KMS-11 (cell line): ENCODE data around the gene TIMM50.

Source experiments
- H2AFZ ChIP-seq: fragments of 200-600 bp; sonication (generic); 2 replicates; pipeline ENCODE4 v1.6.1; 2016; ENCODE audit warnings: antibody characterized with exemption, mixed run types, low read depth
- H3K27ac ChIP-seq: fragments of 200-600 bp; sonication (generic); 2 replicates; pipeline ENCODE4 v1.6.1; 2016; ENCODE audit warnings: mild to moderate bottlenecking, mixed run types
- H3K27me3 ChIP-seq: fragments of 200-600 bp; sonication (generic); 2 replicates; pipeline ENCODE4 v1.6.1; 2017; ENCODE audit warnings: mild to moderate bottlenecking, low read depth, mixed run types, moderate library complexity; ENCODE audit not compliant: insufficient read depth
- H3K36me3 ChIP-seq: fragments of 200-600 bp; sonication (generic); 2 replicates; pipeline ENCODE4 v1.6.1; 2017; ENCODE audit warnings: mild to moderate bottlenecking, mixed run types; ENCODE audit not compliant: insufficient read depth
- H3K4me1 ChIP-seq: fragments of 200-600 bp; sonication (generic); 2 replicates; pipeline ENCODE4 v1.6.1; 2016; ENCODE audit warnings: mild to moderate bottlenecking, low read depth, mixed run types; ENCODE audit not compliant: poor library complexity, severe bottlenecking
- H3K4me2 ChIP-seq: fragments of 200-600 bp; sonication (generic); 2 replicates; pipeline ENCODE4 v1.7.0; 2016; ENCODE audit warnings: mild to moderate bottlenecking, mixed run types
- H3K4me3 ChIP-seq: fragments of 200-600 bp; sonication (generic); IDR thresholded peaks from 2 replicates; pipeline ENCODE4 v1.6.1; 2017; ENCODE audit warnings: low read depth, low read length, mixed read lengths; ENCODE audit not compliant: insufficient read depth
- H3K79me2 ChIP-seq: fragments of 200-600 bp; sonication (generic); 2 replicates; pipeline ENCODE4 v1.6.1; 2016; ENCODE audit warnings: low read depth, mixed run types; ENCODE audit not compliant: insufficient read depth
- H3K9ac ChIP-seq: fragments of 200-600 bp; sonication (generic); 2 replicates; pipeline ENCODE4 v1.6.1; 2016; ENCODE audit warnings: mild to moderate bottlenecking, mixed run types
- H4K20me1 ChIP-seq: fragments of 200-600 bp; sonication (generic); 2 replicates; pipeline ENCODE4 v1.6.1; 2016; ENCODE audit warnings: mild to moderate bottlenecking, mixed run types; ENCODE audit not compliant: insufficient read depth
- CTCF ChIP-seq: fragments of 200-600 bp; sonication (generic); conservative IDR thresholded peaks from 2 replicates; pipeline ENCODE4 v1.6.1; 2017; ENCODE audit warnings: low read depth, mild to moderate bottlenecking, antibody characterized with exemption, low read length, moderate library complexity, mixed read lengths

The TIMM50 gene

GRCh38 chr19:39497996-39498797, 17.6 kb downstream of the TIMM50 start:
- no peak overlapping the region for H3K4me3 ChIP-seq
- H3K4me2 ChIP-seq, result peak overlapping the region; percentile 78; the same call in 1 of the 2 replicates
- peaks cover 62% of the 10 kb centered on the region for H3K27me3 ChIP-seq
- no peaks in the 10 kb centered on the region for H3K79me2 ChIP-seq
- H3K27ac ChIP-seq, result no peak overlapping the region
- peaks cover 13% of the 10 kb centered on the region for H3K4me1 ChIP-seq
- H2AFZ ChIP-seq, result peak overlapping the region; percentile 46; the same call in 1 of the 2 replicates
- no peak overlapping the region for H3K9ac ChIP-seq
- no peaks in the 10 kb centered on the region for H3K36me3 ChIP-seq
- 0 out of 2 replicates have a peak, but pooled peaks have one; percentile 18 for TF ChIP-seq CTCF
- H4K20me1 ChIP-seq, result no peaks in the 10 kb centered on the region

GRCh38 chr19:39498798-39499642, 18.4 kb downstream of the TIMM50 start, which contains the start of gene DLL3:
DLL3 (plus strand) TSS chr19:39498947; CDS start chr19:39498975, 28 bp downstream.
- H3K36me3 ChIP-seq, result no peaks in the 10 kb centered on the region
- no peak for TF ChIP-seq CTCF
- H3K4me2 ChIP-seq, result peak within 1 kb of the TSS; percentile 78; the same call in 1 of the 2 replicates
- H4K20me1 ChIP-seq, result no peaks in the 10 kb centered on the region
- H3K4me3 ChIP-seq, result no peak within 1 kb of the TSS
- H3K9ac ChIP-seq, result no peak within 1 kb of the TSS
- no peak within 1 kb of the TSS for H3K27ac ChIP-seq
- peak within 1 kb of the TSS; percentile 46; the same call in 1 of the 2 replicates for H2AFZ ChIP-seq
- no peaks in the 10 kb centered on the region for H3K79me2 ChIP-seq
- peaks cover 13% of the 10 kb centered on the region for H3K4me1 ChIP-seq
- H3K27me3 ChIP-seq, result peaks cover 70% of the 10 kb centered on the region

GRCh38 chr19:39499932-39500331, 19.3 kb downstream of the TIMM50 start:
- H3K4me3 ChIP-seq, result no peak overlapping the region
- H3K27ac ChIP-seq, result no peak overlapping the region
- H3K4me2 ChIP-seq, result no peak overlapping the region
- peaks cover 13% of the 10 kb centered on the region for H3K4me1 ChIP-seq
- no peak for TF ChIP-seq CTCF
- no peak overlapping the region for H2AFZ ChIP-seq
- H3K36me3 ChIP-seq, result no peaks in the 10 kb centered on the region
- no peaks in the 10 kb centered on the region for H4K20me1 ChIP-seq
- no peaks in the 10 kb centered on the region for H3K79me2 ChIP-seq
- H3K27me3 ChIP-seq, result peaks cover 77% of the 10 kb centered on the region
- no peak overlapping the region for H3K9ac ChIP-seq

GRCh38 chr19:39500543-39500942, 19.9 kb downstream of the TIMM50 start:
- Histone ChIP-seq H3K4me1 (peaks cover 13% of the 10 kb centered on the region), H3K27ac (no peak overlapping the region), H3K79me2 (no peaks in the 10 kb centered on the region), H3K27me3 (peaks cover 80% of the 10 kb centered on the region), H2AFZ (no peak overlapping the region), H4K20me1 (no peaks in the 10 kb centered on the region), H3K4me3 (no peak overlapping the region), H3K9ac (no peak overlapping the region), H3K36me3 (no peaks in the 10 kb centered on the region), H3K4me2 (no peak overlapping the region)
- no peak for TF ChIP-seq CTCF
